ENCODE data around the gene EFCAB12.
A peak's percentile ranks its signal among the peaks of the same experiment; 100 is the strongest.

The EFCAB12 gene

GRCh38 chr3:129461461-129462146, 33.2 kb upstream of the EFCAB12 start:
- Histone ChIP-seq H3K27me3 (ENCODE audit: control insufficient read depth in 1 of 2, insufficient read depth in 1 of 2, low read length in 2 of 2) (no peaks in the 10 kb centered on the region), H3K23ac (ENCODE audit: low read length in 2 of 2) (no peak overlapping the region), H2AFZ (ENCODE audit: low read depth, low read length) (no peak overlapping the region), H3K4me2 (ENCODE audit: low read length, poor library complexity, severe bottlenecking) (no peak overlapping the region), H3K14ac (ENCODE audit: low read length in 2 of 2) (no peak overlapping the region), H2BK12ac (ENCODE audit: low read length in 2 of 2) (no peak overlapping the region), H2BK120ac (ENCODE audit: low read depth, low read length) (no peak overlapping the region), H3K4me1 (ENCODE audit: control insufficient read depth, insufficient read depth, low read depth, low read length) (no peaks in the 10 kb centered on the region), H3K36me3 (ENCODE audit: control insufficient read depth in 1 of 2, insufficient read depth in 2 of 2, low read depth in 1 of 2, low read length in 2 of 2) (peaks cover 1 to 52% of the 10 kb centered on the region in 2 experiments), H3K18ac (ENCODE audit: low read depth in 1 of 2, low read length in 2 of 2) (peak overlapping the region in 1 of 2 experiments; percentile 7), H3K4ac (ENCODE audit: low read depth in 1 of 2, low read length in 2 of 2) (no peak overlapping the region), H2BK15ac (ENCODE audit: low read depth, poor library complexity, severe bottlenecking) (no peak overlapping the region), H3K27ac (ENCODE audit: low read length, poor library complexity, severe bottlenecking) (no peak overlapping the region), H3K4me3 (ENCODE audit: insufficient read depth in 1 of 2, low read depth in 1 of 2, low read length in 2 of 2) (no peak overlapping the region), H4K8ac (ENCODE audit: low read length) (no peak overlapping the region), H2BK5ac (ENCODE audit: low read depth, low read length, poor library complexity, severe bottlenecking) (no peak overlapping the region), H3K9ac (ENCODE audit: low read length) (peak overlapping the region; percentile 25), H3K79me1 (replicated peaks; ENCODE audit: low read length, poor library complexity, severe bottlenecking) (peaks cover 2% of the 10 kb centered on the region), H4K91ac (ENCODE audit: low read length) (no peak overlapping the region), H2AK5ac (ENCODE audit: low read length, severe bottlenecking) (no peak overlapping the region), H3K9me3 (ENCODE audit: control insufficient read depth, low read length) (no peaks in the 10 kb centered on the region)
- DNase-seq, result peak; percentile 86
- WGBS, result 67% methylated on average over 5 of the region's 6 CpGs

- Histone ChIP-seq H2BK15ac (ENCODE audit: low read depth, poor library complexity, severe bottlenecking) (no peak overlapping the region), H3K14ac (ENCODE audit: low read length in 2 of 2) (no peak overlapping the region), H2BK120ac (ENCODE audit: low read depth, low read length) (no peak overlapping the region), H3K18ac (ENCODE audit: low read depth in 1 of 2, low read length in 2 of 2) (no peak overlapping the region), H3K27ac (ENCODE audit: low read length, poor library complexity, severe bottlenecking) (no peak overlapping the region), H3K4me2 (ENCODE audit: low read length, poor library complexity, severe bottlenecking) (no peak overlapping the region), H3K27me3 (ENCODE audit: control insufficient read depth in 1 of 2, insufficient read depth in 1 of 2, low read length in 2 of 2) (no peaks in the 10 kb centered on the region), H3K36me3 (ENCODE audit: control insufficient read depth in 1 of 2, insufficient read depth in 2 of 2, low read depth in 1 of 2, low read length in 2 of 2) (peaks cover 2 to 53% of the 10 kb centered on the region in 2 experiments), H4K91ac (ENCODE audit: low read length) (no peak overlapping the region), H2AFZ (ENCODE audit: low read depth, low read length) (no peak overlapping the region), H3K4ac (ENCODE audit: low read depth in 1 of 2, low read length in 2 of 2) (no peak overlapping the region), H3K9ac (ENCODE audit: low read length) (no peak overlapping the region), H3K9me3 (ENCODE audit: control insufficient read depth, low read length) (no peaks in the 10 kb centered on the region), H2AK5ac (ENCODE audit: low read length, severe bottlenecking) (no peak overlapping the region), H3K79me1 (replicated peaks; ENCODE audit: low read length, poor library complexity, severe bottlenecking) (peaks cover 2% of the 10 kb centered on the region), H3K4me1 (ENCODE audit: control insufficient read depth, insufficient read depth, low read depth, low read length) (no peaks in the 10 kb centered on the region), H2BK12ac (ENCODE audit: low read length in 2 of 2) (no peak overlapping the region), H3K4me3 (ENCODE audit: insufficient read depth in 1 of 2, low read depth in 1 of 2, low read length in 2 of 2) (no peak overlapping the region), H3K23ac (ENCODE audit: low read length in 2 of 2) (no peak overlapping the region), H4K8ac (ENCODE audit: low read length) (peak overlapping the region; percentile 45), H2BK5ac (ENCODE audit: low read depth, low read length, poor library complexity, severe bottlenecking) (no peak overlapping the region)
- peak; percentile 88 for DNase-seq
- no CpG with 5 or more reads among the region's 1 CpG for WGBS
These were observed 32.6 kb upstream of the EFCAB12 start for GRCh38 chr3:129461022-129461421.

- Histone ChIP-seq H3K14ac (ENCODE audit: low read length in 2 of 2) (no peak overlapping the region), H3K23ac (ENCODE audit: low read length in 2 of 2) (no peak overlapping the region), H3K18ac (ENCODE audit: low read depth in 1 of 2, low read length in 2 of 2) (no peak overlapping the region), H3K4ac (ENCODE audit: low read depth in 1 of 2, low read length in 2 of 2) (no peak overlapping the region), H4K8ac (ENCODE audit: low read length) (peak overlapping the region; percentile 45), H2BK120ac (ENCODE audit: low read depth, low read length) (no peak overlapping the region), H3K9ac (ENCODE audit: low read length) (no peak overlapping the region), H2BK5ac (ENCODE audit: low read depth, low read length, poor library complexity, severe bottlenecking) (no peak overlapping the region), H3K4me2 (ENCODE audit: low read length, poor library complexity, severe bottlenecking) (no peak overlapping the region), H2BK15ac (ENCODE audit: low read depth, poor library complexity, severe bottlenecking) (no peak overlapping the region), H3K27ac (ENCODE audit: low read length, poor library complexity, severe bottlenecking) (no peak overlapping the region), H3K79me1 (replicated peaks; ENCODE audit: low read length, poor library complexity, severe bottlenecking) (peaks cover 2% of the 10 kb centered on the region), H2BK12ac (ENCODE audit: low read length in 2 of 2) (no peak overlapping the region), H2AK5ac (ENCODE audit: low read length, severe bottlenecking) (no peak overlapping the region), H3K4me1 (ENCODE audit: control insufficient read depth, insufficient read depth, low read depth, low read length) (no peaks in the 10 kb centered on the region), H2AFZ (ENCODE audit: low read depth, low read length) (no peak overlapping the region), H4K91ac (ENCODE audit: low read length) (no peak overlapping the region), H3K27me3 (ENCODE audit: control insufficient read depth in 1 of 2, insufficient read depth in 1 of 2, low read length in 2 of 2) (no peaks in the 10 kb centered on the region), H3K36me3 (ENCODE audit: control insufficient read depth in 1 of 2, insufficient read depth in 2 of 2, low read depth in 1 of 2, low read length in 2 of 2) (peaks cover 2 to 57% of the 10 kb centered on the region in 2 experiments), H3K9me3 (ENCODE audit: control insufficient read depth, low read length) (no peaks in the 10 kb centered on the region), H3K4me3 (ENCODE audit: insufficient read depth in 1 of 2, low read depth in 1 of 2, low read length in 2 of 2) (no peak overlapping the region)
- 95% methylated on average over 2 of the region's 2 CpGs for WGBS
- no peak for DNase-seq
These were observed 32.1 kb upstream of the EFCAB12 start for GRCh38 chr3:129460572-129460971.

GRCh38 chr3:129460155-129460554, 31.7 kb upstream of the EFCAB12 start:
- Histone ChIP-seq H3K9me3 (ENCODE audit: control insufficient read depth, low read length) (no peaks in the 10 kb centered on the region), H2BK15ac (ENCODE audit: low read depth, poor library complexity, severe bottlenecking) (no peak overlapping the region), H2AFZ (ENCODE audit: low read depth, low read length) (no peak overlapping the region), H3K27ac (ENCODE audit: low read length, poor library complexity, severe bottlenecking) (no peak overlapping the region), H3K4me1 (ENCODE audit: control insufficient read depth, insufficient read depth, low read depth, low read length) (no peaks in the 10 kb centered on the region), H3K79me1 (replicated peaks; ENCODE audit: low read length, poor library complexity, severe bottlenecking) (peaks cover 2% of the 10 kb centered on the region), H2BK120ac (ENCODE audit: low read depth, low read length) (no peak overlapping the region), H3K18ac (ENCODE audit: low read depth in 1 of 2, low read length in 2 of 2) (no peak overlapping the region), H3K4me3 (ENCODE audit: insufficient read depth in 1 of 2, low read depth in 1 of 2, low read length in 2 of 2) (no peak overlapping the region), H2AK5ac (ENCODE audit: low read length, severe bottlenecking) (no peak overlapping the region), H4K91ac (ENCODE audit: low read length) (no peak overlapping the region), H3K36me3 (ENCODE audit: control insufficient read depth in 1 of 2, insufficient read depth in 2 of 2, low read depth in 1 of 2, low read length in 2 of 2) (peaks cover 2 to 56% of the 10 kb centered on the region in 2 experiments), H4K8ac (ENCODE audit: low read length) (no peak overlapping the region), H3K27me3 (ENCODE audit: control insufficient read depth in 1 of 2, insufficient read depth in 1 of 2, low read length in 2 of 2) (no peaks in the 10 kb centered on the region), H3K4ac (ENCODE audit: low read depth in 1 of 2, low read length in 2 of 2) (no peak overlapping the region), H2BK5ac (ENCODE audit: low read depth, low read length, poor library complexity, severe bottlenecking) (no peak overlapping the region), H3K9ac (ENCODE audit: low read length) (no peak overlapping the region), H3K4me2 (ENCODE audit: low read length, poor library complexity, severe bottlenecking) (no peak overlapping the region), H2BK12ac (ENCODE audit: low read length in 2 of 2) (no peak overlapping the region), H3K23ac (ENCODE audit: low read length in 2 of 2) (no peak overlapping the region), H3K14ac (ENCODE audit: low read length in 2 of 2) (no peak overlapping the region)
- WGBS, result 100% methylated on average over 2 of the region's 3 CpGs
- DNase-seq, result no peak
